Vagina (tissue), 2 donors: ENCODE data around the gene CCDC127.
"Not testable (repeated sequence)": the region's sequence is repeated elsewhere in the genome, so short reads cannot be mapped to it uniquely, and the experiment has no call there.

ENCODE experiments used
- POLR2A ChIP-seq, 2 donors: fragments of 450-650 bp; IDR thresholded peaks; one replicate each; pipeline ENCODE4 v1.6.1; 2017; ENCODE audit warnings: antibody characterized with exemption in 2 of 2, mild to moderate bottlenecking in 2 of 2, moderate library complexity in 2 of 2
- POLR2AphosphoS5 ChIP-seq, 2 donors: sonication (generic); formaldehyde crosslinking; IDR thresholded peaks; one replicate each; pipeline ENCODE4 v1.9.0; 2017; ENCODE audit warnings: antibody characterized with exemption in 2 of 2, mild to moderate bottlenecking in 2 of 2, low read depth in 1 of 2; ENCODE audit not compliant: insufficient read depth in 1 of 2
- TF ChIP-seq, protein P1 (sequence below), 3 experiments: fragments of 450-650 bp in 2 of 3; fragments of 200-600 bp in 1 of 3; sonication (generic) in 1 of 3; IDR thresholded peaks; one replicate each; pipeline ENCODE4 v1.5.1; 2017 to 2019; ENCODE audit warnings: antibody characterized with exemption in 3 of 3, mild to moderate bottlenecking in 2 of 3, moderate library complexity in 2 of 3

DNA sequence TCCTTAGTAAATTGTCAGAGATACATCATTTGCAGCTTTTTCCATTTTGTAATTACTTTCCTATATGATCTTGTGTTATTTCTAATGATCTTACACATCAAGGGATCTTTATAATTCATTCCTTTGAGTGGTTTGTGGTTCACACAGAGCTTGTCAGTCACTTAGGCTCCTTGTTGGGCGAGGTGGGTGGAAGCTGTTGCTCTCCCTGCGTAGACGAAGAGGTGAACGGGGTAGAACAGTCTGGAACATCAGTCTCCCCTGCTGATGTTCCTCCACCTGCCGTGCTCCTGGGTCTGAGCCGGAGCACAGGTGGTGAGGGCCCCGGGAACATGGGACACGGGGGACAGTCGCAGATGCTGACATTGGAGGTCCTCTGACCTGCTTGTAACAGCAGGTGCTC lies 17.6 kb upstream of the CCDC127 start:
- TF ChIP-seq, protein P1, sequence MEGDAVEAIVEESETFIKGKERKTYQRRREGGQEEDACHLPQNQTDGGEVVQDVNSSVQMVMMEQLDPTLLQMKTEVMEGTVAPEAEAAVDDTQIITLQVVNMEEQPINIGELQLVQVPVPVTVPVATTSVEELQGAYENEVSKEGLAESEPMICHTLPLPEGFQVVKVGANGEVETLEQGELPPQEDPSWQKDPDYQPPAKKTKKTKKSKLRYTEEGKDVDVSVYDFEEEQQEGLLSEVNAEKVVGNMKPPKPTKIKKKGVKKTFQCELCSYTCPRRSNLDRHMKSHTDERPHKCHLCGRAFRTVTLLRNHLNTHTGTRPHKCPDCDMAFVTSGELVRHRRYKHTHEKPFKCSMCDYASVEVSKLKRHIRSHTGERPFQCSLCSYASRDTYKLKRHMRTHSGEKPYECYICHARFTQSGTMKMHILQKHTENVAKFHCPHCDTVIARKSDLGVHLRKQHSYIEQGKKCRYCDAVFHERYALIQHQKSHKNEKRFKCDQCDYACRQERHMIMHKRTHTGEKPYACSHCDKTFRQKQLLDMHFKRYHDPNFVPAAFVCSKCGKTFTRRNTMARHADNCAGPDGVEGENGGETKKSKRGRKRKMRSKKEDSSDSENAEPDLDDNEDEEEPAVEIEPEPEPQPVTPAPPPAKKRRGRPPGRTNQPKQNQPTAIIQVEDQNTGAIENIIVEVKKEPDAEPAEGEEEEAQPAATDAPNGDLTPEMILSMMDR (IDR thresholded peaks at IDR 0.05) = not testable (repeated sequence)
- not testable (repeated sequence) for TF ChIP-seq POLR2A (IDR thresholded peaks at IDR 0.05); POLR2AphosphoS5 (IDR thresholded peaks at IDR 0.05; ENCODE audit: insufficient read depth in 1 of 2, low read depth in 1 of 2)
